Suprapubic skin (tissue), 4 donors: Measurements from ENCODE around the gene BRIP1.

ENCODE experiments used
- EP300 ChIP-seq: sonication (generic); formaldehyde crosslinking; IDR thresholded peaks from one replicate; pipeline ENCODE4 v1.6.1; 2017; ENCODE audit warnings: antibody characterized with exemption
- POLR2AphosphoS5 ChIP-seq, 3 donors: sonication (generic); formaldehyde crosslinking; IDR thresholded peaks; one replicate each; pipeline ENCODE4 v1.6.1; 2017; ENCODE audit warnings: antibody characterized with exemption in 3 of 3
- TF ChIP-seq, protein P1 (sequence below), 2 donors: fragments of 200-600 bp in 1 of 2; fragments of 450-650 bp in 1 of 2; sonication (generic) in 1 of 2; IDR thresholded peaks; one replicate each; pipeline ENCODE4 v1.5.1; 2016 to 2019; ENCODE audit warnings: antibody characterized with exemption in 2 of 2, mild to moderate bottlenecking in 1 of 2, moderate library complexity in 1 of 2

GRCh38 chr17:61880589-61881102 is 17.3 kb upstream of the BRIP1 start:
- no peak for TF ChIP-seq EP300
- no peak for TF ChIP-seq POLR2AphosphoS5 (IDR thresholded peaks at IDR 0.05)
- TF ChIP-seq, protein P1, sequence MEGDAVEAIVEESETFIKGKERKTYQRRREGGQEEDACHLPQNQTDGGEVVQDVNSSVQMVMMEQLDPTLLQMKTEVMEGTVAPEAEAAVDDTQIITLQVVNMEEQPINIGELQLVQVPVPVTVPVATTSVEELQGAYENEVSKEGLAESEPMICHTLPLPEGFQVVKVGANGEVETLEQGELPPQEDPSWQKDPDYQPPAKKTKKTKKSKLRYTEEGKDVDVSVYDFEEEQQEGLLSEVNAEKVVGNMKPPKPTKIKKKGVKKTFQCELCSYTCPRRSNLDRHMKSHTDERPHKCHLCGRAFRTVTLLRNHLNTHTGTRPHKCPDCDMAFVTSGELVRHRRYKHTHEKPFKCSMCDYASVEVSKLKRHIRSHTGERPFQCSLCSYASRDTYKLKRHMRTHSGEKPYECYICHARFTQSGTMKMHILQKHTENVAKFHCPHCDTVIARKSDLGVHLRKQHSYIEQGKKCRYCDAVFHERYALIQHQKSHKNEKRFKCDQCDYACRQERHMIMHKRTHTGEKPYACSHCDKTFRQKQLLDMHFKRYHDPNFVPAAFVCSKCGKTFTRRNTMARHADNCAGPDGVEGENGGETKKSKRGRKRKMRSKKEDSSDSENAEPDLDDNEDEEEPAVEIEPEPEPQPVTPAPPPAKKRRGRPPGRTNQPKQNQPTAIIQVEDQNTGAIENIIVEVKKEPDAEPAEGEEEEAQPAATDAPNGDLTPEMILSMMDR (IDR thresholded peaks at IDR 0.05): no peak
